ENCODE data around the gene KLHDC1.
"Not testable (repeated sequence)": the region's sequence is repeated elsewhere in the genome, so short reads cannot be mapped to it uniquely, and the experiment has no call there.

The KLHDC1 gene

GRCh38 chr14:49721733-49722435 is 29.0 kb downstream of the KLHDC1 start:
- not testable (repeated sequence) for DNase-seq (ENCODE audit: low spot score)

- no peak for DNase-seq (ENCODE audit: low spot score)
These were observed 34.3 kb downstream of the KLHDC1 start for GRCh38 chr14:49727171-49727570.

GRCh38 chr14:49732896-49733295 is 40.0 kb downstream of the KLHDC1 start:
- DNase-seq (ENCODE audit: low spot score): no peak

- no peak for DNase-seq (ENCODE audit: low spot score)
These were observed 40.9 kb downstream of the KLHDC1 start for GRCh38 chr14:49733836-49734235.

GRCh38 chr14:49735669-49736068 is 42.7 kb downstream of the KLHDC1 start:
- not testable (repeated sequence) for DNase-seq (ENCODE audit: low spot score)

GRCh38 chr14:49745191-49745590 is 52.3 kb downstream of the KLHDC1 start:
- no peak for DNase-seq (ENCODE audit: low spot score)

- not testable (repeated sequence) for DNase-seq (ENCODE audit: low spot score)
These were observed 53.6 kb downstream of the KLHDC1 start for GRCh38 chr14:49746476-49746875.

- no peak for DNase-seq (ENCODE audit: low spot score)
These were observed 61.7 kb downstream of the KLHDC1 start for GRCh38 chr14:49754570-49755097.

- no peak for DNase-seq (ENCODE audit: low spot score)
These were observed 62.5 kb downstream of the KLHDC1 start for GRCh38 chr14:49755378-49755777.

- DNase-seq (ENCODE audit: low spot score): no peak
These were observed 69.1 kb downstream of the KLHDC1 start for GRCh38 chr14:49761839-49762551.

- no peak for DNase-seq (ENCODE audit: low spot score)
These were observed 73.9 kb downstream of the KLHDC1 start for GRCh38 chr14:49766839-49767238.

- no peak for DNase-seq (ENCODE audit: low spot score)
These were observed 74.3 kb downstream of the KLHDC1 start for GRCh38 chr14:49767270-49767570.

- DNase-seq (ENCODE audit: low spot score): peak; percentile 83
These were observed 74.8 kb downstream of the KLHDC1 start, which contains the start of gene KLHDC2 for GRCh38 chr14:49767571-49768300. TSS of gene KLHDC2 (plus strand) at chr14:49768153. CDS start at chr14:49768469, 316 bp downstream.

GRCh38 chr14:49768301-49769121 is 75.6 kb downstream of the KLHDC1 start:
- DNase-seq (ENCODE audit: low spot score): peak; percentile 40

GRCh38 chr14:49769171-49769570 is 76.3 kb downstream of the KLHDC1 start:
- no peak for DNase-seq (ENCODE audit: low spot score)

GRCh38 chr14:49769581-49770211 is 76.8 kb downstream of the KLHDC1 start:
- no peak for DNase-seq (ENCODE audit: low spot score)

- DNase-seq (ENCODE audit: low spot score): no peak
These were observed 77.4 kb downstream of the KLHDC1 start for GRCh38 chr14:49770212-49770817.

- not testable (repeated sequence) for DNase-seq (ENCODE audit: low spot score)
These were observed 78.8 kb downstream of the KLHDC1 start for GRCh38 chr14:49771691-49772090.

GRCh38 chr14:49774106-49774505 is 81.2 kb downstream of the KLHDC1 start:
- no peak for DNase-seq (ENCODE audit: low spot score)

GRCh38 chr14:49778421-49778820 is 85.5 kb downstream of the KLHDC1 start:
- DNase-seq (ENCODE audit: low spot score): no peak

GRCh38 chr14:49781040-49781439 is 88.1 kb downstream of the KLHDC1 start:
- not testable (repeated sequence) for DNase-seq (ENCODE audit: low spot score)

Data from germinal center (tissue), 1 donor.